COLO829 (cell line): ENCODE measurements around the gene CLN6.

Source experiments
- DNase-seq: peaks from one replicate; pipeline ENCODE4 v3.0.0; 2012; ENCODE audit warnings: low spot score

Gene CLN6

GRCh38 chr15:68229386-68230156 lies at the start of gene CLN6:
TSS of gene CLN6 (minus strand) at chr15:68229728. CDS start at chr15:68229584, 144 bp downstream.
- DNase-seq = peak; percentile 69

DNA sequence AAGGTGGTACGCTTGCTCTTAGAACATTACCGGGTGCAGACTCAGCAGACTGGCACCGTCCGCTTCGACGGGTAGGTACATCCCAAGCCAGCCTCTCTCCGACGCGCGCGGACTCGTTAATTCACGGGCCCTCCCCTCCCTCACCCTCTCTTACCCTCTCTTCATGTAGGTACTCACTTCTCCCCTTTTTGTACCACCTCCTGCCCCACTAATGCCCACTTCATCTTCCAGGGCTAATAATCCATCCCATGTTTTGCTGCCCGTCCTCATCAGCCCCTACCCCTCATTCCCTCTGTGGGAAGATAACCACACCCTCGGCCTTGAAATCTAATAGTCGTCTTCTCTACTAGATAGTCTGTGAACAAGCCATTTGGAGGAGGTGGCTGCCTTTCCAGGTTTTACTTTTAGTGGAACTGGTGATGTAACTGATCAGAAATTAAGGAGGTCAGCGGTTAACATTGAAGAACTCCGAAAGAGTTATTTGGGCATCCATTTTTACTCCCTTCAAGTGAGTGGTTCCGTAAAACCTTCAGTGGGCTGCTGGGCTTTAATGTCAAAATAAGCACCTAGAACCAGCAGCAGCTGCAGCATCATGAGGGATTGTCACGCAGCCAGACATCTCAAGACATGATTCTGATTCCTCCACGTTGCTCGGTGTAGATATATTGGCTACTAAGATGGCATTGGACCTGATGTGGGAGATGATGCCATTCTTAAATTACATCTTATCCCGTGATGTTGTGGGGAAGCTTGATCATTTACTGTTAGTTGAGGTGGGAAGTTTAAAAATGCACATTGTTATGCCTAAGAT lies 49.3 kb upstream of the CLN6 start:
- DNase-seq = no peak

GRCh38 chr15:68278345-68278594 lies 48.7 kb upstream of the CLN6 start:
- no peak for DNase-seq

DNA sequence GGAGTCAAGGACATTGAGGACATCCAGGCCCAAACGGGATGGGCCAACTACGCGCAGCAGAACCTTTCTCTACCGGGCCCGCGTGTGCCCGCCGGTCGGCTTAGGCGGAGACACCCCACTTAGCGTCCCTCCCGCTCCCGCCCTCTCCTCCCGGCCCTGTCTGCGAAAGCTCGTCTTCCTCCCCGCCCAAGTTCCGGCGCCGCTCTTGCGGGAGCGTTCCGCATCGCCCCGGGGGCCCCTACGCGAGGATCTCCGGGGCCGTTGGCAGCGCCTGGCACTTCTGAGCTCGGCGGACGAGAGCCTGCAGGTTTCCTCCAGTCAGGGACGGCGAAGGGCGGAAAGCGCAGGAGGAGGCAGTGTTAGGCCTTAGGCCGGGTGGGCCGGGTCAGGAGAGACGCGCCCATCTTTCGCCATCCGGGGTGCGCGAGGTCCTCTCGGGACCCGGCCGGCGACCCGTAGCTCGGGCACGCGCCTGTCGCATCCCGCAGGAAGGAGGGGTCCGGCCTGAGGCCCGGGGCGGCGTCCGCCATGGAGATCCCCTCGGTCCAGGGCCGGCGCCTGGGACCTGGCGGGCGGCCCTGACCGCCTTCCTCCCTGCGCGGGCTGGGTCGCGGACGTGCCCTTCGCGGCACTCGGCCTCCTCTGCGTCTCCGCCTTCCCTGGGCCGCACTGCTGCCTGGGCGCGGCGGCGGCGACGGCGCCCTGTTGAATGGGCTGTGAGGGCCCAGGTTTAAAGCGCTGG lies 48.2 kb upstream of the CLN6 start, which contains the start of gene FEM1B:
TSS of gene FEM1B (plus strand) at position 143 of the 742 bp plus-strand sequence. CDS start 673 bp downstream, outside the sequence.
- DNase-seq = peak; percentile 56

DNA sequence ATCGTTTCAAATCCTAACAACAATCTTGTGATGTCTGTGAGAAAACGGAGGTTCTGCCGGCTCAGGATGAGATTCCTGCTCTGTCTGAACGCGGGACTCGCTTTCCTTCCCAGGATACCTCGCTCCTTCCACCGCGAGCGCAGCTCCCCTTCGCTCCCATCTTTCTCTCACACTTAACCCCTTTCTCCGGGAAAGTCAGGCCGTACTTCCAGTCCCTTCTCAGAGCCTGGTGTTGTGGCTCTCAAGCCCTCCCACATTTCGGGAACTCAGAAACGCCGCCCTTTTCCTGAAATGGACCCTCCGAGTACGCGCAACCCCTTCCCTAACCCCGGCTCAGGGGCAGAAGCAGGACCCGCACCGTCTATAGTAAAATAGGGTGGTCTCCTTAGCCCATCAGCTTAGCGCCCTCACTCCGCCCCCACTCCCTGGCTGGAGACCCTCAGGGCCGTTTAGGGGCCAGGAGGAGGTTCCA lies 47.6 kb upstream of the CLN6 start:
- DNase-seq = no peak

DNA sequence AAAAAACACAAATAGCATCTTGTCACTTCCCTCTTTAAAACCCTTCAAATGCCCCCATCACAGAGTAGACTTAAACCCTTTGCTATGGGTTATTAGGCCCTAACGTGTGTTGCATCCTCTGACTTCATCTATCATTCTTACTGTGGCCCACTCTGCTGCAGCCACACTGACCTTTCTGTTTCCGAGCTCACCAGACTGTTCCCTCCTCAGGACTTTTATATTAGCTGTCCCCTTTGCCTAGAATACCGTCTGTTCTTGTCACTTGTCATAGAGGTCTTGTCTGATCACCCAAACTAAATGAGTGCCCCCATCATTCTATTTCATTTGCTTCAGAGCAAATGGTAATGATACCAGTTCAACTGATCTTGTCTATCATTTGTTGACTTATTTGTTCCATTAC lies 47.1 kb upstream of the CLN6 start:
- no peak for DNase-seq

- DNase-seq = no peak
Observed at GRCh38 chr15:68275165-68275746, 45.7 kb upstream of the CLN6 start.

DNA sequence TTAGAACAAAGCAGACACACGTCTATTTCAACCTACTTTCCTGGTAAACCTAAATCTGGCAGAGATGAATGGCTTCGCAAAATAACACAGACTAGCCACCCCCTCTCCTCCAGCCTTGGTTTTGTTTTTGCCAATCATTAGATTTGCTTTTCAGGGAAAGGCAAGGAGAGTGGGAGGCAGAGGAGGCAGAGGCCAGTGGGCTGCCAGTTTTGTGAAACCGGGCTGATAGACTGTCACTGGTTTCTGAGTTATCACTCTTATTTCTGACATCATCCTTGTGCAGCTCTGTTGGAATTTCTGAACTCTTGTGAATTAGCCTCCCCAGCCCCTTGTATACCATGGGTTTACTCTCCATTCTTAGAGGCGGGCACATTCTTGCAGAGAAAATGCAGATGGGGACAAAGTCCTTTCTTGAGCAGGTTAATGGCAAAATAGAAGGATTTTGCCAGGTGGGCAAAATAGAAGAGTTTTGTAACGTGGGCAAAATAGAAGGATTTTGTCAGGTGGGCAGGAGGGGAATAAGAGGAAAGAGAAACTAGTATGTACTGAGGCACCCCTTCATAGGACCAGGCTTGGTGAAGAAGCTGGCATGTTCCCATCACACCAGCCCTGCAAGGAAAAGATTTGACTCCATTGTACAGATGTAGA lies 44.8 kb upstream of the CLN6 start:
- DNase-seq = no peak

GRCh38 chr15:68272721-68273271 lies 43.3 kb upstream of the CLN6 start:
- DNase-seq = no peak

DNA sequence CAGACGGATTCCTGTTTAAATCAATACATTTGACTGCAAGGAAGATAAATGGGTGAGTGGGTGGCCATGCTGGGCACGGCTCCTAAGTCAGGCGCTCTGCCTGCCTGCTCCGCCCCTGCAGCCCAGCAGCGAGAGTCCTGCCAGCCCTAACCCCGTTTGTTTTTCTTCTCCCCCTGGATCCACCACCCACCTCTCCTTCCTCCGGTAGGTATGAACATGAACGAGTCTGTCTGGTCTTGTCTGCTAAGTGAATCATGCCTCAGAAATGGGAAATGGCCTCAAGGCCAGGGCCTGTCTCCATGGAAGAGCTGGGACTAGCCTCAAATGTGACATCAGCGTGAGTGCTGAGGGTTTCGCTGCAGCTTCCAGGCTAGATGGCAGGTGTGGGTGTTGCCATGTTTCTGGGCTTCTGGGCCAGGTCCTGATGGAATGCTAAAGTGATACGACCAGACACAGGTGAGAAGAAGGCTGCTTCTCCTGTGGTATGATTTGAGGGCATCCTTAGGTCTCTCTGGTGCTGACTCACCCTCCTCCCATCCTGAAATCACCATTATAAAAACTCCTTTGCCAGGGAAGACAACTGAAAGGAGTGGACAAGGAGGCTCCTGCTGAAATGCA lies 42.4 kb upstream of the CLN6 start:
- DNase-seq = no peak

DNA sequence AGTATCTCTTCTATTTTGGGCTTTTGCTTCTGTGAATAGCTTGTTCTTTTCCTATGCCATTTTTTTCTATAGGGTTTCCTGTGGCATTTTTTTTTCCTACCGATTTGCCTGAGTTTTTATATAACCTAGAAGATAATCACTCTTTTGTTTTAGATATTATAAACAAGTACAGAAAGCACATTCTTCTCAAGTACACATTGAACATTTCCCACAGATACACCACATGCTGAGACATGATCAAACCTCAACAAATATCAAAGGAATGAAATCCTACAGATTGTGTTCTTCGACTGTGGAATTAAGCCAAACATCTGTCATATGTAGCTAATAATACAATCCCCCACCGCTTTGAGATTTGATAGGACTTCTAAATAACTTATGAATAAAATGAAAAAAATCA lies 38.9 kb upstream of the CLN6 start:
- DNase-seq = peak; percentile 32

DNA sequence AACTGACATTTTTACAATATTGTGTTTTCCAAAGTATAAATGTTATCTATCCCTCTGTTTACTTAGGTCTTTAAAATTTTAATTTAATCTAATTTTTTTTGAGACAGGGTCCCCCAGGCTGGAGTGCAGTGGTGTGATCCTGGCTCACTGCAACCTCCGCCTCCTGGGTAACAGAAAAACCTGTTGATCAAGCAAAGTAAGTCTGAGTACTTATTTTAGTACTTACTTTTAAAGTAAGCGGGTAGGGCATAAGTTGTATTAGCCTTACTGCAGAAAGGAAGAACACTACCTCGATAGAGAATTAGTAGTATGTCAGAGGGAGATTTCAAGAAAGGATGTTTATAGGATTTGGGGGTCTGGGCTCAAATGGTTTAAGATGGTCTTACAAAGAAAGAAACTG lies 36.1 kb upstream of the CLN6 start:
- no peak for DNase-seq

- no peak for DNase-seq
Observed at GRCh38 chr15:68265081-68265480, 35.6 kb upstream of the CLN6 start.

DNA sequence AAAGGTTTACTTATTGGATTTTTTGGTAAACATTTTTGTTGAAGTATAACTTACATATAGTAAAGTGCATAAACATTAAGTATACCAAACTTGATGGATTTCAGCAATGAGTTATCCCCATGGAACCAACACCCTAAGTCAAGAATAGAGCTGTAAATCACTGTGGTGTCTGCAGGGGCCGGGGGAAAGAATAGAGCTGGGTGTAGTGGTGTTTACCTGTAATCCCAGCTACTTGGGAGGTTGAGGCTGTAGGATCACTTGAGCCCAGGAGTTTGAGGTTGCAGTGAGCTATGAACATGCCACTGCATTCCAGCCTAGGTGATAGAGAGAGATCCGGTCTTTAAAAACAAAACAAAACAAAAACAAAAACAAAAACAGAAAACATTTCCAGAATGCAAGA lies 34.8 kb upstream of the CLN6 start:
- DNase-seq = no peak

- DNase-seq = no peak
Observed at GRCh38 chr15:68262514-68263356, 33.2 kb upstream of the CLN6 start.

GRCh38 chr15:68261980-68262379 lies 32.5 kb upstream of the CLN6 start:
- DNase-seq = no peak

DNA sequence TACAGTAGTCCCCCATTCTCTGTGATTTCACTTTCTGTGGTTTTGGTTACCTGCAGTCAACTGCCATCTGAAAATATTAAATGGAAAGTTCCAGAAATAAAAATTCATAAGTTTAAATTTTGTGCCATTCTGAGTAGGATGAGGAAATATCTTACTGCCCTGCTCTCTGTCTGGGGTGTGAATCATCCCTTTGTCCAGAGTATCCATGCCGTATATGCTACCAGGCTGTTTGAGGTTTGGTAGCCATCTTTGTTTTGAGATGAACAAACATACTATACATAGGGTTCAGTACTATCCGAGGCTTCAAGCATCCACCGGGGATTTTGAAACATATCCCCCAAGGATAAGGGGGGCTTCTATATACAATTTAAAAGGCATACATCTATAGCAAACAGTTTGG lies 31.7 kb upstream of the CLN6 start:
- no peak for DNase-seq

GRCh38 chr15:68259883-68260282 lies 30.4 kb upstream of the CLN6 start:
- no peak for DNase-seq

DNA sequence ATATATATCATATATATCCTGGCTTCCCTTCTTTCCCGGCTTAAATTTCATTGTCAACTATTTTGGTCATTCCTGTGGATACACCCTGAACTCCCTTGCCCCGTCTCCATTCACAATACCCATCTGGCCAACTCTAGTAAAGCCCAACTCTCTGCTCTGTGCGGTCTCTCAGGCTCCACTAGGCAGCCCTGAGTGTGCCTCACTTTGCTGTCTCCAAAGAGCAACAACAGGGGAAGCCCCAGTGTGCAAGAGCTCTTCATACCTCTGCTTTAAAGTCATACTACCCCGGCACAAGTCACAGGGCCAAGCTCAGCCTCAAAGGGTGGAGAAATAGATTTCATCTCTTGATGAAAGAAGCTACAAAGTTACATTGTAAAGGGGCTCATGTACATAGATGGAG lies 29.2 kb upstream of the CLN6 start:
- DNase-seq = no peak
